Epithelial cell of umbilical artery (primary cell): ENCODE results near the gene STAT1. TPM values are rescaled to one million over a fixed set of nuclear protein-coding genes. Genes with fewer than 3 reads are reported as not detected.

Experiments
- total RNA-seq: library from RNA; depleted of rRNA; stranded (reverse); fragments of >200 nt; gene quantifications from 2 replicates; pipeline ENCODE4 v1.2.3, GENCODE V29; 2014

The STAT1 gene
- total RNA-seq = 42.9 and 214 TPM in 2 replicates

GRCh38 chr2:191013932-191014652 is at the start of gene STAT1:
STAT1 (minus strand) TSS chr2:191014171; CDS start chr2:191010003, 4,168 bp downstream.

Other genes with a start within 250 kb of the STAT1 start
- gene GLS, start 133.3 kb downstream of the STAT1 start, total RNA-seq = 131 and 169 TPM in 2 replicates
- under 0.01 and 0.46 TPM in 2 replicates for gene STAT4, start 136.8 kb upstream of the STAT1 start, total RNA-seq
- gene MYO1B, start 231.2 kb upstream of the STAT1 start, total RNA-seq = 48.5 and 61.7 TPM in 2 replicates